ENCODE measurements around the gene PLSCR1.

- TF ChIP-seq CTCF (IDR thresholded peaks at IDR 0.05) (no peak), POLR2A (IDR thresholded peaks at IDR 0.05) (no peak)
Observed at GRCh38 chr3:146547235-146547835, 2.9 kb upstream of the PLSCR1 start.
